Liver (tissue), 9 donors: ENCODE data around the gene ZFP36. TPM values are rescaled to one million over a fixed set of nuclear protein-coding genes. Genes with fewer than 3 reads are reported as not detected.

ENCODE experiments used
- DNase-seq: peaks from one replicate; pipeline ENCODE4 v3.0.0-alpha.2; 2017; ENCODE audit warnings: low spot score
- H3K27ac ChIP-seq, 2 donors: one replicate each; pipeline ENCODE4 v1.7.0; 2013; ENCODE audit warnings: inconsistent platforms in 2 of 2, low read length in 2 of 2, control low read depth in 1 of 2, low read depth in 1 of 2, mild to moderate bottlenecking in 1 of 2
- H3K27me3 ChIP-seq, 4 donors: one replicate each; pipeline versions ENCODE4 v1.6.1 to v1.7.0; 2013; ENCODE audit warnings: low read length in 3 of 4, inconsistent platforms in 1 of 4, mild to moderate bottlenecking in 1 of 4, moderate library complexity in 1 of 4; ENCODE audit not compliant: control insufficient read depth in 4 of 4, insufficient read depth in 4 of 4
- H3K36me3 ChIP-seq, 4 donors: one replicate each; pipeline versions ENCODE4 v1.6.1 to v1.7.0; 2013; ENCODE audit warnings: low read length in 3 of 4, mild to moderate bottlenecking in 3 of 4, low read depth in 1 of 4, moderate library complexity in 1 of 4; ENCODE audit not compliant: control insufficient read depth in 4 of 4, insufficient read depth in 3 of 4
- H3K4me1 ChIP-seq, 4 donors: one replicate each; pipeline versions ENCODE4 v1.6.1 to v1.7.0; 2013; ENCODE audit warnings: low read length in 3 of 4, mild to moderate bottlenecking in 3 of 4, moderate library complexity in 1 of 4; ENCODE audit not compliant: control insufficient read depth in 4 of 4, insufficient read depth in 4 of 4
- H3K4me3 ChIP-seq, 3 donors: one replicate each; pipeline versions ENCODE4 v1.6.1 to v1.7.0; 2013; ENCODE audit warnings: low read length in 3 of 3, control low read depth in 1 of 3, low read depth in 1 of 3, mild to moderate bottlenecking in 1 of 3
- H3K9ac ChIP-seq, 2 donors: one replicate each; pipeline ENCODE4 v1.7.0; 2013; ENCODE audit warnings: low read length in 2 of 2, mild to moderate bottlenecking in 2 of 2, moderate library complexity in 2 of 2, control low read depth in 1 of 2, low read depth in 1 of 2
- H3K9me3 ChIP-seq, 4 donors: one replicate each; pipeline versions ENCODE4 v1.6.1 to v1.7.0; 2013; ENCODE audit warnings: low read length in 3 of 4; ENCODE audit not compliant: control insufficient read depth in 4 of 4
- CTCF ChIP-seq: fragments of 150-350 bp; IDR thresholded peaks from 2 replicates; pipeline ENCODE4 v1.5.1; 2017; ENCODE audit warnings: improper control_type of control experiment, low read depth, low read length; ENCODE audit not compliant: missing input control
- EGR1 ChIP-seq, 2 donors: IDR thresholded peaks; 2 replicates each; pipeline ENCODE4 v1.6.1; 2016 to 2018; ENCODE audit warnings: antibody characterized with exemption in 2 of 2, low read depth in 2 of 2
- GABPA ChIP-seq, 2 donors: IDR thresholded peaks in 1 of 2; conservative IDR thresholded peaks in 1 of 2; 2 replicates each; pipeline ENCODE4 v1.6.1; 2016; ENCODE audit warnings: antibody characterized with exemption in 2 of 2, mild to moderate bottlenecking in 1 of 2, moderate library complexity in 1 of 2
- HNF4G ChIP-seq: IDR thresholded peaks from 2 replicates; pipeline ENCODE4 v1.6.1; 2016; ENCODE audit warnings: antibody characterized with exemption
- JUND ChIP-seq, 2 donors: IDR thresholded peaks; 2 replicates each; pipeline ENCODE4 v1.6.1; 2016; ENCODE audit warnings: antibody characterized with exemption in 2 of 2
- NR2F2 ChIP-seq: IDR thresholded peaks from 2 replicates; pipeline ENCODE4 v1.6.1; 2016; ENCODE audit warnings: antibody characterized with exemption
- REST ChIP-seq: IDR thresholded peaks from 2 replicates; pipeline ENCODE4 v1.6.1; 2016; ENCODE audit warnings: antibody characterized with exemption, mild to moderate bottlenecking
- RXRA ChIP-seq, 2 donors: IDR thresholded peaks; 2 replicates each; pipeline ENCODE4 v1.6.1; 2017 to 2018; ENCODE audit warnings: antibody characterized with exemption in 2 of 2, mild to moderate bottlenecking in 1 of 2
- SP1 ChIP-seq: IDR thresholded peaks from 2 replicates; pipeline ENCODE4 v1.6.1; 2018; ENCODE audit warnings: antibody characterized with exemption, mild to moderate bottlenecking
- ZBTB33 ChIP-seq: IDR thresholded peaks from 2 replicates; pipeline ENCODE4 v1.6.1; 2016; ENCODE audit warnings: antibody characterized with exemption
- WGBS: extraction: QIAGEN DNeasy Blood & Tissue Kit; methylation state at CpG from one replicate; pipeline ENCODE4 v1.1.7; 2013; 5-methylcytosine and 5-hydroxymethylcytosine counted together
- polyA plus RNA-seq, 2 donors: library from polyadenylated mRNA; stranded (reverse) in 1 of 2; unstranded in 1 of 2; fragments of 200-250 nt in 1 of 2; fragments of >200 nt in 1 of 2; fragmentation: Nextera tagmentation in 1 of 2; extraction: Ambion mirVana in 1 of 2; gene quantifications; one replicate each; pipeline versions ENCODE4 v1.2.1 to v1.2.3, GENCODE V29; 2013 to 2015
- total RNA-seq, 2 donors: library from RNA; depleted of rRNA; stranded (reverse); fragments of >200 nt; gene quantifications; one replicate each; pipeline ENCODE4 v1.2.3, GENCODE V29; 2014
- donor health status: healthy.
- donor health status: healthy.
- donor health status: healthy.
- donor health status: healthy.
- donor health status: healthy.

ZFP36 gene
- total and polyA plus RNA-seq, 4 donors, result 3.6 to 91.9 (median 35.5) TPM

- Histone ChIP-seq H3K36me3 (no peaks in the 10 kb centered on the region), H3K27ac (no peak overlapping the region), H3K4me1 (no peaks in the 10 kb centered on the region), H3K9me3 (no peaks in the 10 kb centered on the region), H3K9ac (no peak overlapping the region), H3K27me3 (no peaks in the 10 kb centered on the region), H3K4me3 (no peak overlapping the region)
- WGBS, result 75% methylated on average over 5 of the region's 5 CpGs
- DNase-seq, result no peak
- no peak for TF ChIP-seq EGR1 (IDR thresholded peaks at IDR 0.05; ENCODE audit: low read depth in 2 of 2)
Measured at GRCh38 chr19:39426170-39426569, 19.5 kb downstream of the ZFP36 start.

- DNase-seq, result no peak
- H3K9me3 ChIP-seq, result no peaks in the 10 kb centered on the region
- 92% methylated on average over 11 of the region's 11 CpGs for WGBS
- H3K4me1 ChIP-seq, result no peaks in the 10 kb centered on the region
- no peak overlapping the region for H3K27ac ChIP-seq
- TF ChIP-seq JUND (IDR thresholded peaks at IDR 0.05), result no peak
- no peak overlapping the region for H3K4me3 ChIP-seq
- H3K27me3 ChIP-seq, result no peaks in the 10 kb centered on the region
- H3K36me3 ChIP-seq, result peaks cover 4 to 7% (median 6%) of the 10 kb centered on the region in 4 donors
- no peak overlapping the region for H3K9ac ChIP-seq
Measured at GRCh38 chr19:39427707-39428106, 21.1 kb downstream of the ZFP36 start.

- Histone ChIP-seq H3K36me3 (peaks cover 12 to 14% (median 12%) of the 10 kb centered on the region in 4 donors), H3K27me3 (no peaks in the 10 kb centered on the region), H3K4me1 (peaks cover 0 to under 1% (median 0%) of the 10 kb centered on the region in 4 donors), H3K9me3 (no peaks in the 10 kb centered on the region), H3K4me3 (no peak overlapping the region), H3K27ac (peak overlapping the region; percentile 41 to 51), H3K9ac (no peak overlapping the region)
- WGBS, result 43% methylated on average over 23 of the region's 23 CpGs
- TF ChIP-seq RXRA (IDR thresholded peaks at IDR 0.05) (peak in 1 of 2 donors; percentile 27), GABPA (IDR thresholded peaks at IDR 0.05 in 1 of 2, conservative IDR thresholded peaks at IDR 0.05 in 1 of 2) (no peak), ZBTB33 (no peak), SP1 (peak; percentile 13), HNF4G (no peak), CTCF (no peak), NR2F2 (peak; percentile 81), REST (peak; percentile 61)
- no peak for DNase-seq
Measured at GRCh38 chr19:39428283-39429112, 21.9 kb downstream of the ZFP36 start.
